GM21367 (cell line): ENCODE data around the gene TOP2B.

ENCODE experiments used
- ATAC-seq: cut with Tn5 transposase; IDR thresholded peaks from one replicate; pipeline ENCODE4 v1.9.1; 2021; ENCODE audit not compliant: unreplicated experiment

TOP2B gene

GRCh38 chr3:25664812-25665314 lies at the start of gene TOP2B:
TSS of gene TOP2B (minus strand) at chr3:25664907. CDS start at chr3:25664297, 610 bp downstream.
- ATAC-seq: peak; percentile 80

DNA sequence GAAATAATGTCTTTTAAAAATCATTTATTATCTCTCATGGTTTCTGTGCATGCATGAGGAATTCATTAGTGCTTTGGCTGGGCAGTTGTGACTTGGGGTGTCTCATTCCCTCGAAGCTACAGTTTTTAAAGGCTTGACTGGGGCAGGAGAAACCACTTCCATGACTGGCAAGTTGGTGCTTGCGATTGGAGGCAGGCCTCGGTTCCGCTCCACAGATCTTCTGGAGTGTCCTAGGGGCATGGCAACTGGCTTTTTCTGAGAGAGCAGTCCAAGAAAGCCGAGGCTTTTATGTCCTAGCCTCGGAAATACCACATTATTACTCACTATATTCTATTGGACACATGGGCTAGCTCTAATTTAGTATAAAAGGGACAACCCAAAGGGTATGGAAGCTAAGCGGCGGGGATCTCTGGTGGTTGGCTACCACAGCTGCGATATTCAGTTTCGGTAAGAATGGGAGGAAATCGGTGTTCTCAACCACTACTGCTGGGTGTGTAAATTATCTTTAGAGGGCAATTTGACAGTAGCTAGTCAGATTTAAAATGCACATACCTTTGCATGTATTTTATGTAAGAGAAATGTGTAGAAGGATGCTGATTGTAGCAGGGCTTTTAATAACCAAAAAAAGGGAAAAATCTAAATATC lies 48.8 kb upstream of the TOP2B start:
- no peak for ATAC-seq

- no peak for ATAC-seq
Measured at GRCh38 chr3:25711090-25711489, 46.4 kb upstream of the TOP2B start.

DNA sequence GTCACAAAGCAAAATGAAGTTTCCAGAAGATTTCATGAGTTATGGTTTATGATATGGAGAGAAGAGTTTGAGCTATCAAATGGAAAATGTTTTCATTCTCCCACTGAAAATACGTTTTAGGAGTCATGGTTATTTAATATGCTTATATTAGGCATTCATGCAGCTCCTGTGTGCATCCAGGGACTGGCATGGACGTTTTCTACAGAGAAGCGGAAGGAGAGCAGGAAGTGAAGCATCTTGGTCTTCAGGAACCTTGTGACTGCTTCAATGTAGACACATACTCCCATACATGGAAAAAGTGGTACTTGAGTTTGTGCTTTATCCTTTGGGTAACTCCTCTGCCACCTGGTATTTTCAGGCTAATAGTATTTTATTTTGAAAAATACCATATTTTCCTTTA lies 43.3 kb upstream of the TOP2B start:
- no peak for ATAC-seq

GRCh38 chr3:25707268-25707926 lies 42.7 kb upstream of the TOP2B start:
- ATAC-seq: no peak

GRCh38 chr3:25706213-25706612 lies 41.5 kb upstream of the TOP2B start:
- no peak for ATAC-seq

DNA sequence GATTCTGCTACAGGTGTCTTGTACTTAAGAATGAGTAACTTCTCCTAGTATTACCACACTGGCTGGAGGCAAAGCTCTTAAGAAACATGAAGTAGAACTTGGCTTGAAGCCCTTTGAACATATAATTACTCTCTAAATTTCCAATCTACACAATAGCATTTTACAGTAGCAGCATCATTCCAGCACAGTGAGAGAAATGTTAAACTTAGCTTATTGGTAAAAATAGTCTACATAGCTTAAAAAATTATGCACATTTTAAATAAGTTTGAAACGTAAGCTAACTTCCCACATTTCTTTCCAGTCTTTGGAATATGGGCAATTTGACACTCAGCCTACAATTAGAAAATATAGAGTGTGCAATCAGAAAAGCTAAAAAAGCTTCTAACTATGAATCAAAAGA lies 32.8 kb upstream of the TOP2B start:
- ATAC-seq: no peak

- ATAC-seq: no peak
Measured at GRCh38 chr3:25695731-25696420, 31.2 kb upstream of the TOP2B start.

GRCh38 chr3:25693238-25693637 lies 28.5 kb upstream of the TOP2B start:
- ATAC-seq: no peak

DNA sequence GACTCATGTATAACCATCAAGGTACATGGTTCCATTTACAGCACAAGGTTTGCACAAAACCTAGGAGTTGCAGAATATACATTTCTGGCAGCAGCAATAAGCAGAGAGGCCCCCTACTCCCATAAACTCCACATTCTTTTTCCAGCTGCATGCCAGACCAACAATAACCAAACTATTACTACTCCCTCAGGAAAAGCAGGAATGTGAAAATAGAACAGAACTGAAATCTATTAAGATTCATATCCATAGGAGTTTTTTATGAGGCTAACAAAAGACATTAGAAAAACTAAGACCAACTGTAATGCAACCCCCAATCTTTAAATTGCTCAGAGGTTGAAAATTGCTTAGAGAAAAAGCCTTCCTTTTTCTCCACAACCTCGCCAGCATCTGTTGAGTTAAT lies 27.6 kb upstream of the TOP2B start:
- ATAC-seq: no peak

- ATAC-seq: no peak
Measured at GRCh38 chr3:25690768-25691533, 26.2 kb upstream of the TOP2B start.

- no peak for ATAC-seq
Measured at GRCh38 chr3:25689226-25689625, 24.5 kb upstream of the TOP2B start.

GRCh38 chr3:25687742-25688141 lies 23.0 kb upstream of the TOP2B start:
- ATAC-seq: no peak

- ATAC-seq: no peak
Measured at GRCh38 chr3:25686766-25687165, 22.1 kb upstream of the TOP2B start.

GRCh38 chr3:25683882-25684281 lies 19.2 kb upstream of the TOP2B start:
- no peak for ATAC-seq

DNA sequence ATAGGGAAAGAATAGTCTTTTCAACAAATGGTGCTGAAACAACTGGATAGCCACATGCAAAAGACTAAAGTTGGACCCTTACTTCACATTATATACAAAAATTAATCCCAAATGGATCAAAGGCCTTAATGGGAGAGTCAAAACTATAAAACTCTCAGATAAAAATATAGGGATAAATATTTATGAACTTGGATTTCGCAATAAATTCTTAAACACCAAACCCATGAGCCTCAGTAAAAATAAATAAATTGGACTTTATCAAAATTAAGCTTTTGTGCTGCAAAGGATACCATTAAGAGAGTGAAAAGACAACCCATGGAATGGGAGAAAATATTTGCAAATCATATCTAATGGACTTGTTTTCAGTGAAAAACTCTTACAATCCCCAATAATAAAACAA lies 18.7 kb upstream of the TOP2B start:
- no peak for ATAC-seq

GRCh38 chr3:25679642-25680302 lies 15.1 kb upstream of the TOP2B start:
- no peak for ATAC-seq

- no peak for ATAC-seq
Measured at GRCh38 chr3:25679166-25679565, 14.5 kb upstream of the TOP2B start.

DNA sequence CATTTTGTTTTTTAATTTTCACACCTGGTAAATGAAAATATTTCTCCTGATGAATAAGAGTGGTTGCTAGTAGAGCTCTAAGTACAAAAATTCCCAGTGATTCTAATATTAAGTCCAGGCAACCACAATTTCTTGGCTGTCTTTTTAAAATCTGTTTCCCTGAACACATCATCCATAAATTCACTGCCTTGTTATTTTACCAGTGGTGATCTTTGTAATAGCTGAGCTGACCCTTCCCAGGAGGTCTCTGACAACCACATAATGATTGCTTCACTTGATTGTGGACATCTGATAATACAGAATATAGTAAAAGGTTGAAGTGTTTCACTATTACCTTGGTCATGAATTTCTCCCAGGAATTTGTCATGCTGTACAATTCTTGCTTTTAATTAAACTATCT lies 13.9 kb upstream of the TOP2B start:
- ATAC-seq: no peak

DNA sequence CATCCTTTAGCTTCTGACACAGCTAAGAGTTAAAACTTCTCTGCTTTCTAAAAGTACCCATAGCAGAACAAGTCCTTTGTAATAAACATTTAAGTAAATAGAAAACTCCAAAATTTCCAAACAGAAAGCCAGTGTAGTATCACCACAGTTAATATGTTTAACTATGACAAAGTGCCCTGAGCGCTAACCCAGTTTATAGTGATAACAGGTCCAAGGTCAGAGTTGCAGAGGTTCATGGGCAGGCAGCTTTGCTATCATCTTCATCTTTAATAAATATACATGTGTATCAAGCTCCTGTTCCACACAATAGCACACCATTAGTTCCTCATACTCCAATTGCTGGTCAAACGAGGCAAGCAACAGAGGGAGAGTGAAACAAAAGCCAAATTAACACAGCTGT lies 12.4 kb upstream of the TOP2B start:
- no peak for ATAC-seq

DNA sequence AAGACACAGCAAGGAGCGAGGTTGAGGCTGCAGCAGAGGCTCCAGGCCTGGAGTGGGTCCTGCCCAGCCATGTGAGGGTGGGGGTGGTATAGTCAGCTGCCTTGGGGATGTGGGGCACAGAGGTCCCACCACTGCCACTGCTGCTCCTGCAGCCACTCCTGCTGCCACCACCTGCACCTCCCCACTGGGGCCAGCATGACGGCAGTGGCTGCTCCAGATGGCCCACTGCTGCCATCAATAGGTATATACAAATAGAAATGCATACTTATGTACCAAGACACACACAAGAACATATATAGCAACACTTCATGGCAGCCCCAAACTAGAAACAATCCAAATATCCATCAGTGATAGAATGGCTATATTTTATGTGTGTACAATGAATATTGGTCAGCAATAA lies 10.0 kb upstream of the TOP2B start:
- no peak for ATAC-seq
